COLO668 (cell line): ENCODE data around the gene IRF2.

Source experiments
- DNase-seq: peaks from one replicate; lab custom pipeline; 2025; ENCODE audit not compliant: unreplicated experiment; lab: John Stamatoyannopoulos, UW

Gene IRF2

DNA sequence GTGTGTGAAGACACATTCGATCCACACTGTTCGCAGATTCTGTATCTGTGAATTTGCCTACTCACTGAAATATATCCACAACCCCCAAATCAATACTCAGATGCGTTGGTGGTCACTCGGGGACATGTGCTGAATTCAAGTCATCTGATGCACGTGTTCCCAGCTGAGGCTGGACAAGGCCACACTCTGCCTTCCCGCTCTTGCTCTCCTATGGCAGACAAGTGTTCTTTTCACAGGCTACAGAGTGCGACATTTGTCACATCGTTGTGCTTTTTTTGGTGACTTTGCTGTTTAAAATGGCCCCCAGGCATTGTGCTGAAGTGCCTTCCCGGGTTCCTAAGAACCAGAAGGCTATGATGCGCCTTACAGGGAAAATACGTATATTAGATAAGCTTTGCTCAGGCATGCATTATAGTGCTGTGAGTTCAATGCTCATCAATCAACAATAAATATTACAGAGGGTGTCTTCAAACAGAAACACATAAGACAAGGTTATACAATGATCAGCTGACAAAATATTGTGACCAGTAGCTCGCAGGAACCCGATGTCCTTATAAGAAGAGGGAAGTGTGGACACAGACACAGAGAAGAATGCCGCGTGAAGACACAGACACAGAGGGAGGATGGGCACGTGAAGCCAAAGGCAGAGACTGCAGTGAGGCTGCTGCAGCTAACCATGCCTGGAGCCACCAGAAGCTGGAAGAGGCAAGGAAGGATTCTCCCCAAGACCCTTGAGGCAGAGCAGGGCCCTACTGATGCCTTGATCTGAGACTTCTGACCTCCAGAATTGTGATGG, 42.0 kb downstream of the IRF2 start:
- DNase-seq, result no peak

DNA sequence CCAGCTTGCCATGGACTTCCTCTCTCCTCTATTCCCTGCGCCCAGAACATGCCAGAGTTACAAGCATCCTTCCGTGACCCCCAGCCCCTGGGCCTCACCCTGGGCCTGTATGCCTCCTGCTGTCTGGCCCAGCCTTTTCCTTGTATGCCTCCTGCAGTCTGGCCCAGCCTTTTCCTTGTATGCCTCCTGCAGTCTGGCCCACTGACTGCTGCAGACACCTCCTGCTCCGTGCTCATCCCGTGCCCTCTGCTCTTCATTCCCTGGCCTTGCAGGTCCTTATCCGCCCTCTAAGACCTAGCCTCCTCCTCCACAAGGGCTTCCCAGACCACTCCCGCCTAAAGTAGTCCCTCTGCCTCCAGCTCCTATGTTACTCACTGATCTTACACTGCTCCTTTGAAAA, 44.2 kb downstream of the IRF2 start:
- no peak for DNase-seq

DNA sequence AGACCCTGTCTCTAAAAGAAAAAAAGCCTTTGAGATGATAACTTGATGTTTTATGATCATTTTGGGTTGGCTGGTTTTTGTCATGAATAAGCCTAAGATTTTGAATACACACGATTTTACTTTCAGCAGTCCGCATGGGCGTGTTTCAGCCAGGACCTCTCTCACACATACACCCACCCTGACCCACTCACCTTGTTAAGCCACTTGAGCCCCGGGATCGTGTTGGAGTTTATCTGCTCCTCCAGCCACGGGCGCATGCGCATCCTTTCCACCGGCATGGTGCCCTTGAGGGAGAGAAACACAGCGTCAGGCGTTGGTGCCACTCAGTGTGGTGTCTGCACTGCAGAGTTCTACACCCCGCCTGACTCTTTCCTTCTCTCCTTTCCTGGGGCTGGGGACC, 45.6 kb downstream of the IRF2 start:
- no peak for DNase-seq

DNA sequence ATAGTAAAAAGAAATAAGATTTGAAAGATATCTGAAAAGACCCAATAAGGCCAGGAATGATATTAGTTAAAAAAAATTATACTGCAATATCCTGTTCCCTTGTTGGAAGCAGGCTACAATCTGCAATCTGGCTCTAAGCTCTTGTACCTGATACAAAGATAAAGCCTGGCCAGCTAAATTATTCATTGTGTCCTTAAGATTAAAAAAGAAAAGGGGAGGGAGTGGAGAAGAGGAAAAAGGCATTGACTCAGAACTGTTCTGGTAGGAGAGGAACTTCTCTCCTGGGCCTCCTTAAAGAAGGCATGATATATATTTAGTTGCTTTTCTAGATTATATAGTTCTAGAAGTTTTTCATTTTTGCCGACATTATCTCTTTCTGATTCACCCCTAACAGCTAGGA, 46.7 kb downstream of the IRF2 start:
- no peak for DNase-seq

DNA sequence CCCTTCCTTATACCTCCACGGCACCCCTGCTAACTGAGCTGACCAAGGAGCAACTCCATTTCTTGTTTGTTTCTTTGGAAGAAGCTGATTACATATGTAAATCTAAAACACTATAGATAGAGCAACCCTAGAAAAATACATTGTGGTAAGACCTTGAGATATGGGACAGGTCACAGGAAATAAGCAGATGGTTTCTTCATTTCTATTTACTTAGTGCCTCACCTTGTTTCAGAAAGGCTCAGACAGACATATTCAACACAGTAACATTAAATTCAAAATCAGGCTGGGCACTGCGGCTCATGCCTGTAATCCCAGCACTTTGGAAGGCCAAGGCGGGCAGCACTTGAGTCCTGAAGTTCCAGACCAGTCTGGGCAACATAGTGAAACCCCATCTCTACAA, 47.3 kb downstream of the IRF2 start:
- no peak for DNase-seq

DNA sequence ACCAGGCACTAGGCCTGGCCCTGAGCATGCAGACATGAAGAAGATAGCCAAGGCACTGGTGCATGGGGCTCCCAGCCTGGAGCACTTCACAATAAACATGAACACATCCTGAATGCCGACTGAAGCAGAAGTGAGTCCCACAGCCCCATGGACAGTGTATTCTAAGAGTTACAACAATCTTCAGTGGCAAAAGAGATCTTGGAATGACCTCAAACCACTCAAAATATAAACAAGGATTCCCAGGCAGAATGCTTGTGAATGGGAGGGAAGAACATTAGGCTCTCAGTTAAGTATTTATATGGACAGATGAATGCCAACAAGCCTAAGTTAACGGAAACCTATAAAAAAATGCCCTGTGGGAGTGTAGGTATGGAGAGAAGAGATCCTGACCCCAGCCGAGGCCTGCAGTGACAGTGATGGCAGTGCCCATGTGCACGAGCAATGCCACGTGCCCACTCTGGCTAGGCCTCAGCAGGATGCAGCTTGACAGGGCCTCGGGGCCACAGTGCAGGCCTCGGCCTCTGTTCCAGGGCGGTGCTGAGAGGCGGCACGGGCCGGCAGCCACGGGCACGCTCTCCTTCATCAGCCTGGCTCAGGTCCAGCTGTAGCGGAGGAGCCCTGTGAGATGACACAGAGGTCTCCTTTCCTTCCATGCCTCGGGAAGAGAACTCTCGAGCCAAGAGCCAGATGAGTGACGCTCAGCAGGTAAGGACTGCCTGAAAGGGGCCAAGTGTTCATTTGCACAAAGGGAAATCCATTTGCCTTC, 49.2 kb downstream of the IRF2 start:
- DNase-seq, result no peak

DNA sequence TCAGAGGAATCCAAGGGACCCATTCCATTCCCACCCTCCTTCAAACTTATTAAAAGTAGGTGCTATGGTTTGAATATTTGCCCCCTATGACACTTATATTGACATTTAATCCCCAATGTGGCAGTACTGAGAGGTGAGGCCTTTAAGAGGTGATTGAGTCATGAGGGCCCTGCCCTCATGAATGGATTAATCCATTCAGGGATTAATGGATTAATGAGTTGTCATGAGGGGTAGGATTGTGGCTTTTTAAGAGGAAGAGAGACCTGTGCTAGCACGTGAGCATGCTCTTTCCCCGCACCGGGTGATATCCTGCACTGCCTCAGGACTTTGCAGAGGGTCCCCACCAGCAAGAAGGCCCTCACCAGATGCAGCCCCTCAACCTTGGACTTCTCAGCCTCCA, 50.1 kb downstream of the IRF2 start:
- no peak for DNase-seq

DNA sequence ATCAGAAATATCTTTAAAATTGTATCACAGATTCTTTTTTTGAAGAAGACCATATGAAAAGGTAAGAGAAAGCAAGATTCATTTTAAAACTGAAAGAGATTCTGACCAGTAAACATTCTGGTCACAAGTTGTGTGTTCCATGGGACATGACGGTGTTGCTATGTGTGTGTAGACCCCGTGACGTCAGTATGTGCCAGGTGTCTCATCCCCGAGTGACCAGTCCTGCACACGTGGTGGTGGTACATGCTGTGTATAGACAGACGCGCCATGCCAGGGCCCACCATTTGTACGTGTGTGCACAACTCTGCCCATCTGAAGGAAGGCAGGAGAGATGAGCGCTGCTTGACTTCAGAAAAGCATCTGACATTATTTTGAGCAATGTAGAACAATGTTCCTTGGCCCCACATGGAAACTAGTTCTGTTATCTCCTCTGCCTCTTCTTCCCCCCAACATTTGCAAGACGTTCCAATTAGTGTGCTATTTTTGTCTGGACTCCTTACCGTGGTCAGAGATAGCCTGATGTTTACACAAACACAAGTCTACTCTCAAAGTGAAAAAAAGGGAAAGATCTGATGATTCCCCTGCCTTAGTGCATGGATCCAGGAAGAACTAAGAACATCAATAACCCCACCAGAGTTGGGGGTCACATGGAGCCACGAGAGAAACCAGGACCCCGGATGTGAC, 51.2 kb downstream of the IRF2 start:
- no peak for DNase-seq

DNA sequence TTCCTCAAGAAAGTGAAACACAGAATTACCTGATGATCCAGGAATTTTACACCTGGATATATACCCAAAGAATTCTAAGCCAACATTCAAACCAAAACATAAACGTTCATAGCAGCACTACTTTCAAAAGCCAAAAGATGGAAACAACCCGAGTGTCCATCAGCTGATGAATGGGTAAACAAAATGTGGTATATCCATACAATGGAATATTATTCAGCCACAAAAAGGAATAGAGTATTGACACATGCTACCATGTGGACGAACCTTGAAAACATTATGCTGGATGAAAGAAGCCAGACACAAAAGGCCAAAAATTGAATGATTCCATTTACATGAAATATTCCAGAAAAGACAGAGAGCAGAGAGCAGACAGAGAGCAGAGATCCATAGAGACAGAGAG, 52.0 kb downstream of the IRF2 start:
- no peak for DNase-seq

DNA sequence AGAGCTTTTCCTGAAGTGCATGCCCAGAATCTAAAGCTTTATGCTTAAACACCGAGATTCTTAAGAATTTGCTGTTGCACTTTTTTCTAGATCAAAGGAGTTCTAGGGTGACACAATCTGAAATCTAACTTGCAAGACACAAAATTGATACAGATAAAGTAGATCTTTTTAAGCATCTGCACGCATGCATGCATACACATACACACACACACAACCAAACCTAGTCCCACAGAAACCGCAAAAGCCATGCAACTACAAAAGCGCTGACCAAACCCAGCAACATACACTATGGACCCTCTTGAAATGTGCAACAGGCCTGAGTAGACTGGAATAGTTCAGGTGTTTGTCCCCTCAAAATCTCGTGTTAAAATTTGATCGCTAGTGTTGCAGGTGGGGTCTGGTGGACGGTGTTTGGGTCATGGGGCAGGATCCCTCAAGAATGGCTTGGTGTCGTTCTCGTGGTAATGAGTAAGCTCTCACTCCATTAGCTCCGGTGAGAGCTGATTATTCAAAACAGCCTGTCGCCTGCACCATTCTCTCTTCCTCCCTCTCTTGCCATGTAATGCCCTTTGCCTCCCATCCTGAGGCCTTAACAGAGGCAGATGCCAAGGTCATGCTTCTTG, 52.7 kb downstream of the IRF2 start:
- DNase-seq, result no peak

DNA sequence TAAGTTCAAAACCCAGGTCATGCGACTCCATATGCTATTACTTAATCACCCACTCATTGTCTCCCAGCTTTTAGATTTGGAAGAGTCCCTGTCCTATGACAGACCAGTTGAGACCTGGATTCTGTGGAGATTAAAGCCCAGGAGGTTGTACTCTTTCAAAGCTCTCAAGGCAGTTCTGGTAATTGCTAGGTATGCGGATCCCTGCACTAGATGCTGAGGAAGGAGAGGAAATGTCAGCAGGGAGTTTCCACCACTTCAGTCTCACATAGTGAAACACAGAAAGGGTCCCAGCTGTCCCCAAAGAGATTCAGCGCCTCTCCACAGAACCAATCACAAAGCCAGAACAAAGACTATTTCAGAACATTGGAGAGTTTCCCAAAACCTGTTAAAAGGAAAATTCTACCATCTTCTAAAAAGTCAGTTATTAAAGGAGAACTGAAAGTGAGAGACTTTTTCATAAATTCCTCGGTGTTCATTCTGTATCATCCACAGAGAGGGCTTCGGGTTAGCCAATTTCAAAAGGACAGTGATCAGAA, 53.4 kb downstream of the IRF2 start:
- no peak for DNase-seq

DNA sequence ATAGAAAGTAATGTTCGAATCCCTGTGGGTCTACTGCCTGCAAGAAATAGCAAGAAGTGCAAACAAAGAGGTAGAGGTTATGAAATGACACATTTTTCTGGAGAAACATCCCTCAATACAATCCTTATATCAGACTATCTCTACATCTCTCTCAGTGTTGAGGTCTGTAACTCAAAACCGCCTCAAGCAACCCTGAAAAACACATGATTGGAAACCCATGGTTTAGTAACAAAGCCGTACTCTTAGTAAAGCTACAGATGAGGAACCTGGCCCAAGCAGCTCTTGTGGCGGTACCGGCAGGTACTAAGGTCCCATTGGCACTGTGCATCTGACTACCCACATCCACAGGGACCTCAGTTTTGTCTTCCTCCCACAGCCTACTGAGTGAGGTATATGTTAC, 53.9 kb downstream of the IRF2 start:
- no peak for DNase-seq

DNA sequence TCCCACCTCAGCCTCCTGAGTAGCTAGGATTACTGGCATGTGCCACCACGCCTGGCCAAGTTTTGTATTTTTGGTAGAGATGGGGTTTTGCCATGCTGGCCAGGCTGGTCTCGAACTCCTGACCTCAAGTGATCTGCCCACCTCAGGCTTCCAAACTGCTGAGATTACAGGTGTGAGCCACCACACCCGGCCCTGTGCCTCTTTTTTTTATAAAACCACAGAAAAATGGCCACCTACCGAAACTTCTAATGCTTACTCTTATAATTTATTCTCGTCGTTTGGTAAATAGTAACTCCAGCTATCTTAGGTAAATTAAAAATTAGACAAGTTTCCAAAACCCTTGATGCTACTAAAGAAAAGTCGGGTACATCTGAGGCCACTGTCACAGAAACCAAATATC, 54.4 kb downstream of the IRF2 start:
- DNase-seq, result no peak

DNA sequence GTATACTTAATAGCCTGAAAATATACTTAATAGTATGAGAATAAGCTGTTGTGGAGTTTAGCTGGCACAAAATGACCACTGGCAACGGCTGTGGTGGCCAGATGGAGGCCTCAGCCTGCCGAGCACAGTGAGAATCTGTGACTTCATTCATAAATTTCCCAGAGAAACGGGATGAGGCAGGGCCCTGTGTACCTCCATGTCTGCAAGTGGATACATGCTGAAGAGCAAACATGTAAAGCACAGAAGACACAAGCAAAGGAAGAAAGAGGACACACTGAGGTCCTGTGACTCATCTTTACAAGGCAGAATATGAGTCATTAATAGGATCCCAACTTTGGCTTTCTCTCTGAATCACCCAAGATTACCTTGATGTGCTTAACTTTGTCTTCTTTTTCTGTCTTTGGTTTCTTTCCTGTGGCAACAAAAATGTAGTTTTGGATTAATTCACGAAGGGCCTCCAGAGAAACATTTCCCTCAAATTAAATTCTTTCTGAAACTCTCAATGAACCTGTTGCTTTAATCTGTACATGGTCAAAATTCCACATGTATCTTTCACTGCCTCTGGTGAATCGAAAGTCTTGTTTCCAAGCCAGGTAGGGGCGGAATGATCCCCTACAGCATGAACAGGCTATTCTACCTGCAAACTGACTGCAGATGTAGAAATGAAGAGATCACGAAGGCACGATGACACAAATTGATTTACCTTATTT, 56.4 kb downstream of the IRF2 start:
- no peak for DNase-seq

DNA sequence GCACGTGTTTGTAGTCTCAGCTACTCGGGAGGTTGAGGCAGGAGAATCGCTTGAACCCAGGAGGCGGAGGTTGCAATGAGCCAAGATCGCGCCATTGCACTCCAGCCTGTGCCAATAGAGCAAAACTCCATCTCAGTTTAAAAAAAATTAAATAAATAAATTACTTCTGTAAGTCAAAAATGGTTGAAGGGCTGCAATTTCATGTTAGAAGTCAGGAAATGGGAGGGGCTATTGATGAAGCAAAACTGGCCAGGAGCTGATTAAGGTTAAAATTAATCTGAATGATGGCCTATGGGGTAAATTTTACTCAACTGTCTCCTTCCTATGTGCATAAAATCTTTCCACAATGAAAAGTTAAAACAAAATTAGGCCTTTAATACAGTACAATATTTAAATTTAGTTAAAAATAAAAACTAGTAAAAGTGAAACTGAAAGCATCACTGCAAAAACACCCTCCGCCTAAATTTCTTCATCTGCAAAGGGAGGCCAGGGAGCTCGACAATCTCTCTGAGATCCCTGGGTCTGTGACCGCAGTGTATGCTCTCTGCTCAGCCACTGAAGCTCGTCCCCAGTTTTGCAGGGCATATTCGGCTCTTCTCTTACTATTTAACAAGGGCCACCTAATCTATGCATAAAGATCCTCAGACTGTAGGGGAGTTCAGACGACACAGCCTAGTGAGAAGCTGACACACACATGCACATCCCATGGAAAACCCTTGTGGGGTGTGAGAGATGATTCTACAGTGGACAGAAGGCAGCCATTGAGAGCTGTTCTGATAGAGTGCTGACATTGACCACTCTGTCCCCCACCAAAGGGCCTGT, 57.2 kb downstream of the IRF2 start:
- no peak for DNase-seq

DNA sequence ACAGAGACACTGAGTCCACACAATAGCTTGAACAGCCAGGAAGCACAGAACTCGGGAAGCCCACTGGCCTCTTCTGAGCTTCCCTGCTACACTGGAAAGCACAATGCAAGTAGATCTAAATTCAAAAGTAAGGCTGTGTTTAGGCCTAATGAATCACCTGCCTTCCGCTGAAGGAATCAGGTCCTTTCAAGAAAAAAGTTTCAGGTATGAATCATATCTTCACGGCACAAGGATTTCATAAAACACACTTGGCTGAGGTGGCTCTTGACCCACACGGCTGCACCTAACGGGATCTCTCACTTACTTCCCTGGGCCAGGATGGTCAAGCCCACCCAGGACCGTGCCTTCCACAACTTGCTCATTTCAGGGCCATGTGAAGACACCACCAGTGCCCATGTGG, 59.3 kb downstream of the IRF2 start:
- no peak for DNase-seq

DNA sequence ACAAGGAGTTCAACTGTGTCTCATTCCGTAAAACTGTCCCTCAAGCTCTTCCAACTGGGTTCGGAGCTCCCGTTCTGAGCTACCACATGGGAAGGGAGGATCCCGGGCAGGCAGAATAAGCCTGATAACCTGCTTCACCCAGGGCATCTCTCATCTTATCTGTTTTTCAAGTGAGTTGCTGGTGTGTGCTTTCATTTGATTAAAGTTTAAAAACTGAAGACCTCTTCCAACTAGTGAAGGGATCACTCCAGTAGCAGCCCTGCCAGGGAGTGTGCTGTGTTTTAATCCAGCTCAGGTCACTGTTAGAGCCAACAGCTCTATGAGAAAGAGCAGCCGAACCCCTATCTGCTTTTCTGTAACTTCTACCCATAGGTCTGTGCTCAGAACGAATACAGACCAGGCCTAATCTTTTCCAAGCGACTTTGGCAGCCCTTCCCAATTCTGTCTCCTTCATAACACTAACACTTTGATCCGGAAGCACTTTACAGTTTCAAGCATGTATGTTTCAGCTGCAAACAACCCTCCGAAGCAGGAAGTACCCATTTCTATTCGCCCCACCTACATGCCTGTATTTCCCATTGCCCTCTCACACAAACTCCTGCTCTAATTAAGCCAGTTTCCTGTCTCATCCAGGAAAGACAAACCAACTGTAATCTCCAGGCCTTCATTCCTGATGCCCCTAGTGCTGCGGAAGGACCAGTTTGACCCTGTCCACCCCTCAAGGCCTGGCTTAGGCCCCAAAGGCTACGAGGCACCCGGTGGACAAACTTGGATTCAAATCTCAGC, 60.9 kb downstream of the IRF2 start:
- DNase-seq, result no peak

DNA sequence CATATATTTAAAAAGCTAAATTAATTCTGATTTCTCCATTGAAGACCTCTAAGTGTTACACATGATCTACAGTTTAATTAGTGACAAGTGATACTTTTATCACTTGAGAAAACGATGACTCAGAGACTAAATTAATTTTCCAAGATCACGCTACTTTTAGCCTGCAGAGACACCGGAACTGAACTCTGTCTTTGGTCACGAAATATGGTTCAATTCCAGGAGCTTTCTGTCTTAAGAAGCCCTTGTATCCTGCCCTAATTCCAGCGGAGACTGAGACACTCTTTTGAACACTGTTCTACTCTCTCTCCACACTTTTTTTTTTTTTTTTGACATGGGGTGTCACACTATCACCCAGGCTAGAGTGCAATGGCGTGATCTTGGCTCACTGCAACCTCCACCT, 63.6 kb downstream of the IRF2 start:
- DNase-seq, result no peak
